Panc1 (cell line): ENCODE measurements around the gene RTL3.

Experiments
- POLR2AphosphoS5 ChIP-seq: IDR thresholded peaks from 2 replicates; pipeline ENCODE4 v1.6.1; 2012; ENCODE audit warnings: mild to moderate bottlenecking, low read depth, low read length, moderate library complexity
- SIN3A ChIP-seq: IDR thresholded peaks from 2 replicates; pipeline ENCODE4 v1.6.1; 2012; ENCODE audit warnings: low read depth, mild to moderate bottlenecking, low read length, moderate library complexity, borderline replicate concordance; ENCODE audit not compliant: insufficient read depth
- TCF7L2 ChIP-seq: IDR thresholded peaks from 2 replicates; pipeline ENCODE4 v1.6.1; 2011; ENCODE audit warnings: mild to moderate bottlenecking, low read depth, low read length, inconsistent platforms
- TF ChIP-seq, protein P1 (sequence below): fragments of 450-650 bp; IDR thresholded peaks from 2 replicates; pipeline ENCODE4 v1.5.1; 2017; ENCODE audit warnings: mild to moderate bottlenecking
- TF ChIP-seq, protein P2 (sequence below), 2 experiments: IDR thresholded peaks; 2 replicates each; pipeline ENCODE4 v1.6.1; 2011 to 2012; ENCODE audit warnings: low read depth in 2 of 2, control low read depth in 1 of 2, low read length in 1 of 2, mild to moderate bottlenecking in 1 of 2, moderate library complexity in 1 of 2; ENCODE audit not compliant: insufficient read depth in 1 of 2

DNA sequence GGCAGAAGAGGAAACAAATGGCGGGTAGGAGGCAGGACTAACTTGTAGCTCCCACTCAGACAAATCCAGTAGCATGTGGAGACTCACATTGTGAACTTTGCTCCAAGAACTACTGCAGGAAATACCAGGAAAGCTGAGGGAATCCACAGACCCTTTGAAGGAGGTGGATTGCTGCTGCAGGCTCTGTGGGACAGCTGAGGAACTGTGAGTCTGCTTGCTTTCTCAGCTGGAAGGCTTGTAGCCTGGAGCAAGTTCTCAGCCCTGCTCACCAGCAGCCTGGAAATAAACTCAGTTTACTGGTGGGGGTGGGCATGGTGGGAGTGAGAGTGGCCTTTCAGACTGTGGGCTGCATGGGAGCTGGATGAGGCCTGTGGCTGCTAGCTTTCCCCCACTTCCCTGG, 16.0 kb downstream of the RTL3 start:
- TF ChIP-seq, protein P1, sequence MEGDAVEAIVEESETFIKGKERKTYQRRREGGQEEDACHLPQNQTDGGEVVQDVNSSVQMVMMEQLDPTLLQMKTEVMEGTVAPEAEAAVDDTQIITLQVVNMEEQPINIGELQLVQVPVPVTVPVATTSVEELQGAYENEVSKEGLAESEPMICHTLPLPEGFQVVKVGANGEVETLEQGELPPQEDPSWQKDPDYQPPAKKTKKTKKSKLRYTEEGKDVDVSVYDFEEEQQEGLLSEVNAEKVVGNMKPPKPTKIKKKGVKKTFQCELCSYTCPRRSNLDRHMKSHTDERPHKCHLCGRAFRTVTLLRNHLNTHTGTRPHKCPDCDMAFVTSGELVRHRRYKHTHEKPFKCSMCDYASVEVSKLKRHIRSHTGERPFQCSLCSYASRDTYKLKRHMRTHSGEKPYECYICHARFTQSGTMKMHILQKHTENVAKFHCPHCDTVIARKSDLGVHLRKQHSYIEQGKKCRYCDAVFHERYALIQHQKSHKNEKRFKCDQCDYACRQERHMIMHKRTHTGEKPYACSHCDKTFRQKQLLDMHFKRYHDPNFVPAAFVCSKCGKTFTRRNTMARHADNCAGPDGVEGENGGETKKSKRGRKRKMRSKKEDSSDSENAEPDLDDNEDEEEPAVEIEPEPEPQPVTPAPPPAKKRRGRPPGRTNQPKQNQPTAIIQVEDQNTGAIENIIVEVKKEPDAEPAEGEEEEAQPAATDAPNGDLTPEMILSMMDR: no peak
- TF ChIP-seq POLR2AphosphoS5: no peak
- TF ChIP-seq, protein P2, sequence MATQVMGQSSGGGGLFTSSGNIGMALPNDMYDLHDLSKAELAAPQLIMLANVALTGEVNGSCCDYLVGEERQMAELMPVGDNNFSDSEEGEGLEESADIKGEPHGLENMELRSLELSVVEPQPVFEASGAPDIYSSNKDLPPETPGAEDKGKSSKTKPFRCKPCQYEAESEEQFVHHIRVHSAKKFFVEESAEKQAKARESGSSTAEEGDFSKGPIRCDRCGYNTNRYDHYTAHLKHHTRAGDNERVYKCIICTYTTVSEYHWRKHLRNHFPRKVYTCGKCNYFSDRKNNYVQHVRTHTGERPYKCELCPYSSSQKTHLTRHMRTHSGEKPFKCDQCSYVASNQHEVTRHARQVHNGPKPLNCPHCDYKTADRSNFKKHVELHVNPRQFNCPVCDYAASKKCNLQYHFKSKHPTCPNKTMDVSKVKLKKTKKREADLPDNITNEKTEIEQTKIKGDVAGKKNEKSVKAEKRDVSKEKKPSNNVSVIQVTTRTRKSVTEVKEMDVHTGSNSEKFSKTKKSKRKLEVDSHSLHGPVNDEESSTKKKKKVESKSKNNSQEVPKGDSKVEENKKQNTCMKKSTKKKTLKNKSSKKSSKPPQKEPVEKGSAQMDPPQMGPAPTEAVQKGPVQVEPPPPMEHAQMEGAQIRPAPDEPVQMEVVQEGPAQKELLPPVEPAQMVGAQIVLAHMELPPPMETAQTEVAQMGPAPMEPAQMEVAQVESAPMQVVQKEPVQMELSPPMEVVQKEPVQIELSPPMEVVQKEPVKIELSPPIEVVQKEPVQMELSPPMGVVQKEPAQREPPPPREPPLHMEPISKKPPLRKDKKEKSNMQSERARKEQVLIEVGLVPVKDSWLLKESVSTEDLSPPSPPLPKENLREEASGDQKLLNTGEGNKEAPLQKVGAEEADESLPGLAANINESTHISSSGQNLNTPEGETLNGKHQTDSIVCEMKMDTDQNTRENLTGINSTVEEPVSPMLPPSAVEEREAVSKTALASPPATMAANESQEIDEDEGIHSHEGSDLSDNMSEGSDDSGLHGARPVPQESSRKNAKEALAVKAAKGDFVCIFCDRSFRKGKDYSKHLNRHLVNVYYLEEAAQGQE (IDR thresholded peaks at IDR 0.05; ENCODE audit: insufficient read depth in 1 of 2, low read depth in 2 of 2, low read length in 1 of 2): no peak
- TF ChIP-seq SIN3A: no peak
- TF ChIP-seq TCF7L2: no peak
